ENCODE data around the gene TSHZ1. TPM values are rescaled to one million over a fixed set of nuclear protein-coding genes. Genes with fewer than 3 reads are reported as not detected.

The TSHZ1 gene
- total RNA-seq, 4 donors from 2014 or later: 16.3 to 34.8 (median 29.8) TPM

- in situ Hi-C loops (cut with MboI; ENCODE audit: low pct_ligation_motif_present in 1 of 4, low pct_unique_long_range_greater_than_20kb in 1 of 4, low sequenced_read_pairs in 3 of 4): no loop called here
- peak overlapping the region in 1 of 4 donors; percentile 10 for H3K27ac ChIP-seq
- WGBS, 2 donors (ENCODE audit: low coverage in 1 of 2): 17 to 29% methylated on average over 3 of the region's 3 CpGs
Measured at GRCh38 chr18:75198036-75198435, 12.6 kb upstream of the TSHZ1 start.

GRCh38 chr18:75199327-75199726, 11.3 kb upstream of the TSHZ1 start:
- H3K27ac ChIP-seq: peak overlapping the region in 2 of 4 donors; percentile 10 to 21
- no peaks in the 10 kb centered on the region for H3K27me3 ChIP-seq
- in situ Hi-C loops (cut with MboI; ENCODE audit: low pct_ligation_motif_present in 1 of 4, low pct_unique_long_range_greater_than_20kb in 1 of 4, low sequenced_read_pairs in 3 of 4) (no loop called here), intact Hi-C loops (cut with DNase I; ENCODE audit: low total_unique reads) (no loop called here)
- peaks cover 0 to 43% (median 16%) of the 10 kb centered on the region in 4 donors for H3K4me1 ChIP-seq
- no peak for TF ChIP-seq POLR2AphosphoS5 (IDR thresholded peaks at IDR 0.05)
- no peak for TF ChIP-seq EP300 (IDR thresholded peaks at IDR 0.05; ENCODE audit: low read depth)
- no peak for TF ChIP-seq POLR2A (IDR thresholded peaks at IDR 0.05)
- TF ChIP-seq, protein P1, sequence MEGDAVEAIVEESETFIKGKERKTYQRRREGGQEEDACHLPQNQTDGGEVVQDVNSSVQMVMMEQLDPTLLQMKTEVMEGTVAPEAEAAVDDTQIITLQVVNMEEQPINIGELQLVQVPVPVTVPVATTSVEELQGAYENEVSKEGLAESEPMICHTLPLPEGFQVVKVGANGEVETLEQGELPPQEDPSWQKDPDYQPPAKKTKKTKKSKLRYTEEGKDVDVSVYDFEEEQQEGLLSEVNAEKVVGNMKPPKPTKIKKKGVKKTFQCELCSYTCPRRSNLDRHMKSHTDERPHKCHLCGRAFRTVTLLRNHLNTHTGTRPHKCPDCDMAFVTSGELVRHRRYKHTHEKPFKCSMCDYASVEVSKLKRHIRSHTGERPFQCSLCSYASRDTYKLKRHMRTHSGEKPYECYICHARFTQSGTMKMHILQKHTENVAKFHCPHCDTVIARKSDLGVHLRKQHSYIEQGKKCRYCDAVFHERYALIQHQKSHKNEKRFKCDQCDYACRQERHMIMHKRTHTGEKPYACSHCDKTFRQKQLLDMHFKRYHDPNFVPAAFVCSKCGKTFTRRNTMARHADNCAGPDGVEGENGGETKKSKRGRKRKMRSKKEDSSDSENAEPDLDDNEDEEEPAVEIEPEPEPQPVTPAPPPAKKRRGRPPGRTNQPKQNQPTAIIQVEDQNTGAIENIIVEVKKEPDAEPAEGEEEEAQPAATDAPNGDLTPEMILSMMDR (IDR thresholded peaks at IDR 0.05): no peak
- no peaks in the 10 kb centered on the region for H3K9me3 ChIP-seq
- no peak for DNase-seq
- H3K4me3 ChIP-seq: no peak overlapping the region
- H3K36me3 ChIP-seq: no peaks in the 10 kb centered on the region
- WGBS, 2 donors (ENCODE audit: low coverage in 1 of 2): 77% methylated on average over 4 of the region's 4 CpGs; no CpG with 5 or more reads in 1 of the 2 donors

More at GRCh38 chr18:75198036-75198435, 12.6 kb upstream of the TSHZ1 start:
- H3K9me3 ChIP-seq: no peaks in the 10 kb centered on the region
- peaks cover 0 to 36% (median 7%) of the 10 kb centered on the region in 4 donors for H3K4me1 ChIP-seq
- intact Hi-C loops (cut with DNase I; ENCODE audit: low total_unique reads): no loop called here
- H3K36me3 ChIP-seq: no peaks in the 10 kb centered on the region
- no peaks in the 10 kb centered on the region for H3K27me3 ChIP-seq
- no peak overlapping the region for H3K4me3 ChIP-seq
- no peak for DNase-seq
- no peak for TF ChIP-seq EP300 (IDR thresholded peaks at IDR 0.05; ENCODE audit: low read depth)
- TF ChIP-seq, protein P1 (IDR thresholded peaks at IDR 0.05): no peak
- no peak for TF ChIP-seq POLR2AphosphoS5 (IDR thresholded peaks at IDR 0.05)
- TF ChIP-seq POLR2A (IDR thresholded peaks at IDR 0.05): no peak

DNA sequence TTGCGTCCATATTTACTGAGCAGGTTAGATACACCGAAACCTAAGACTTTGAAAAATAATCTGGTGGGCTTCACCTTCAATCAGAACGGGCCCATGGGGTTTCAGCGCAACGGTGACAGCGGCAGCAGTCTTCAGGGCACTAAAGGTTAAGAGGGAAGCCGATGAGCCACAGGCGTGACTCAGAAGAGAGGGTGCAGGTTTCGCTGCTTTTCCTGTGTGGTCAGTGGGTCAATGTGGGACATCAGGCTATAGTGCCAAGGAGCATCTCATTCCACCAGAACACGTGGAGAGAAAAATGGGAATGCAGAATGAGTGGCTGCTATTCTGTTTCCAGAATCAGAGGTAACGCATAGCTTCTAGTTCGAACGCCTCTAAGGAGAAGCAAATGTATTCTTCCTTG, 10.5 kb upstream of the TSHZ1 start:
- H3K9me3 ChIP-seq: no peaks in the 10 kb centered on the region
- H3K27ac ChIP-seq: peak overlapping the region in 3 of 4 donors; percentile 12 to 97 (median 17)
- peaks cover 0 to 50% (median 22%) of the 10 kb centered on the region in 4 donors for H3K4me1 ChIP-seq
- H3K27me3 ChIP-seq: no peaks in the 10 kb centered on the region
- intact Hi-C loops (cut with DNase I; ENCODE audit: low total_unique reads): loop anchor here (5.0 to 10.0 kb wide), 2 partner anchors 55 to 543 kb away; no protein-coding TSS in a partner anchor
- H3K36me3 ChIP-seq: no peaks in the 10 kb centered on the region
- H3K4me3 ChIP-seq: no peak overlapping the region
- no peak for TF ChIP-seq POLR2A (IDR thresholded peaks at IDR 0.05)
- no peak for TF ChIP-seq EP300 (IDR thresholded peaks at IDR 0.05; ENCODE audit: low read depth)
- TF ChIP-seq, protein P1 (IDR thresholded peaks at IDR 0.05): no peak
- TF ChIP-seq POLR2AphosphoS5 (IDR thresholded peaks at IDR 0.05): no peak
- 94% methylated on average over 13 of the region's 13 CpGs; no CpG with 5 or more reads in 1 of the 2 donors for WGBS, 2 donors (ENCODE audit: low coverage in 1 of 2)
- in situ Hi-C loops (cut with MboI; ENCODE audit: low pct_ligation_motif_present in 1 of 4, low pct_unique_long_range_greater_than_20kb in 1 of 4, low sequenced_read_pairs in 3 of 4): loop anchor here in 1 of 4 donors (25.0 kb wide), 1 partner anchor 713 kb away; the partner anchor contains the start of gene CNDP2
- DNase-seq: no peak

DNA sequence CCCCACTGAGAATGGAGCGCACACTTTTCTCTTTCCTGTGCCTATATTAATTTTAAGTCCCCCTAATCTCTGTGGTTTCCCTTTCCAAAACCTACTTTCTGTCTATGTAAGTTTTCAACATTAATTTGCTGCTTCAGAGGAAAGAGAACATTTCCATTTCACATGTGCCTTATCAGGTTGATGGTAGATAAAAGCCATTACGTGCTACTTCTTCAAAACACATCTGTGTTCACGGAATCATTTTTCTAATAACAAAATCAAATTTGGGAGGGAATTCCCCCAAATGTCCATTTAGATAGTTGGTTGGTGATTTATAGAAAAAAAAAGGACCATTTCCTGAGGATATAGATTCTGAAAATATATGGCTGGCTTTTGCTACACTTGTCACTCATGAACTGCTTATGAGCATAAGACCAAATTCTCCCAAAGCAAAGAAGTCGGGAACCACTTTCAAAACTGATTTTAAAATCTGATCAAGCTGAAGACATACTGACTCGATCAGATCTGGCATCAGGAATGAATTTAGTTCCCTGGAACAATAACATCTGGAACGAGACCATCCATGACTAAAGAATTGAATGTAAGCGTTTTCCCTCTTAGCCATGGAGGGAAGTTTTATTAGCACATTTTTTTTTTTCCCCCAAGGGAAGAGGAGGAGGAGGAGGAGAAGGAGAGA, 9.9 kb upstream of the TSHZ1 start:
- Histone ChIP-seq H3K4me1 (peaks cover 0 to 57% (median 26%) of the 10 kb centered on the region in 4 donors), H3K9me3 (no peaks in the 10 kb centered on the region), H3K27me3 (no peaks in the 10 kb centered on the region), H3K4me3 (no peak overlapping the region), H3K27ac (peak overlapping the region; percentile 23 to 100 (median 97)), H3K36me3 (no peaks in the 10 kb centered on the region)
- intact Hi-C loops (cut with DNase I; ENCODE audit: low total_unique reads): loop anchor here (5.0 to 10.0 kb wide), 2 partner anchors 54 to 543 kb away; no protein-coding TSS in a partner anchor
- DNase-seq: no peak
- 74 to 77% methylated on average over 7 of the region's 7 CpGs for WGBS, 2 donors (ENCODE audit: low coverage in 1 of 2)
- TF ChIP-seq POLR2A (IDR thresholded peaks at IDR 0.05): no peak
- no peak for TF ChIP-seq EP300 (IDR thresholded peaks at IDR 0.05; ENCODE audit: low read depth)
- no peak for TF ChIP-seq POLR2AphosphoS5 (IDR thresholded peaks at IDR 0.05)
- TF ChIP-seq, protein P1 (IDR thresholded peaks at IDR 0.05): no peak
- in situ Hi-C loops (cut with MboI; ENCODE audit: low pct_ligation_motif_present in 1 of 4, low pct_unique_long_range_greater_than_20kb in 1 of 4, low sequenced_read_pairs in 3 of 4): loop anchor here in 1 of 4 donors (25.0 kb wide), 1 partner anchor 713 kb away; the partner anchor contains the start of gene CNDP2
